ENCODE results near the gene WDR70. TPM values are rescaled to one million over a fixed set of nuclear protein-coding genes. Genes with fewer than 3 reads are reported as not detected.
"Not testable (repeated sequence)": the region's sequence is repeated elsewhere in the genome, so short reads cannot be mapped to it uniquely, and the experiment has no call there.

The WDR70 gene
- total RNA-seq, 1 experiment from 2014 or later: 40.2 TPM

- POLR2A ChIA-PET: no interaction called here
- Histone ChIP-seq H3K4me3 (ENCODE audit: low read depth, low read length) (no peak overlapping the region), H3K4me1 (no peaks in the 10 kb centered on the region), H3K9me3 (peaks cover 14% of the 10 kb centered on the region), H3K27me3 (replicated peaks; ENCODE audit: control insufficient read depth, insufficient read depth, low read length) (no peaks in the 10 kb centered on the region), H3K36me3 (ENCODE audit: control insufficient read depth, insufficient read depth, low read length) (no peaks in the 10 kb centered on the region)
- Mint-ChIP-seq H3K36me3 (ENCODE audit: insufficient read depth, unreplicated experiment) (no peaks in the 10 kb centered on the region), H3K27me3 (ENCODE audit: insufficient read depth, unreplicated experiment) (no peaks in the 10 kb centered on the region), H3K27ac (ENCODE audit: unreplicated experiment) (no peak overlapping the region), H3K4me1 (ENCODE audit: low read depth, unreplicated experiment) (no peaks in the 10 kb centered on the region), H3K9me3 (ENCODE audit: unreplicated experiment) (peaks cover 44% of the 10 kb centered on the region), H3K4me3 (ENCODE audit: unreplicated experiment) (no peak overlapping the region)
- CTCF ChIA-PET: no interaction called here
- intact Hi-C loops (cut with micrococcal nuclease; ENCODE audit: unreplicated experiment): no loop called here
- BruUV-seq (replicated peaks): no TSS peak
- TF ChIP-seq, protein P1, sequence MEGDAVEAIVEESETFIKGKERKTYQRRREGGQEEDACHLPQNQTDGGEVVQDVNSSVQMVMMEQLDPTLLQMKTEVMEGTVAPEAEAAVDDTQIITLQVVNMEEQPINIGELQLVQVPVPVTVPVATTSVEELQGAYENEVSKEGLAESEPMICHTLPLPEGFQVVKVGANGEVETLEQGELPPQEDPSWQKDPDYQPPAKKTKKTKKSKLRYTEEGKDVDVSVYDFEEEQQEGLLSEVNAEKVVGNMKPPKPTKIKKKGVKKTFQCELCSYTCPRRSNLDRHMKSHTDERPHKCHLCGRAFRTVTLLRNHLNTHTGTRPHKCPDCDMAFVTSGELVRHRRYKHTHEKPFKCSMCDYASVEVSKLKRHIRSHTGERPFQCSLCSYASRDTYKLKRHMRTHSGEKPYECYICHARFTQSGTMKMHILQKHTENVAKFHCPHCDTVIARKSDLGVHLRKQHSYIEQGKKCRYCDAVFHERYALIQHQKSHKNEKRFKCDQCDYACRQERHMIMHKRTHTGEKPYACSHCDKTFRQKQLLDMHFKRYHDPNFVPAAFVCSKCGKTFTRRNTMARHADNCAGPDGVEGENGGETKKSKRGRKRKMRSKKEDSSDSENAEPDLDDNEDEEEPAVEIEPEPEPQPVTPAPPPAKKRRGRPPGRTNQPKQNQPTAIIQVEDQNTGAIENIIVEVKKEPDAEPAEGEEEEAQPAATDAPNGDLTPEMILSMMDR (IDR thresholded peaks at IDR 0.05; ENCODE audit: insufficient read depth in 1 of 2, low read depth in 1 of 2, low read length in 1 of 2, severe bottlenecking in 1 of 2, unreplicated experiment in 1 of 2): no peak
- DNase-seq: no peak
These were observed 410.9 kb downstream of the WDR70 start for GRCh38 chr5:37789991-37790390.

GRCh38 chr5:37791321-37791720 lies 412.2 kb downstream of the WDR70 start:
- Histone ChIP-seq H3K9me3 (peaks cover 8% of the 10 kb centered on the region; the same call in 1 of the 2 replicates), H3K4me3 (ENCODE audit: low read depth, low read length) (no peak overlapping the region), H3K36me3 (ENCODE audit: control insufficient read depth, insufficient read depth, low read length) (no peaks in the 10 kb centered on the region), H3K4me1 (no peaks in the 10 kb centered on the region), H3K27me3 (replicated peaks; ENCODE audit: control insufficient read depth, insufficient read depth, low read length) (no peaks in the 10 kb centered on the region)
- Mint-ChIP-seq H3K27ac (ENCODE audit: unreplicated experiment) (no peak overlapping the region), H3K36me3 (ENCODE audit: insufficient read depth, unreplicated experiment) (no peaks in the 10 kb centered on the region), H3K27me3 (ENCODE audit: insufficient read depth, unreplicated experiment) (no peaks in the 10 kb centered on the region), H3K4me1 (ENCODE audit: low read depth, unreplicated experiment) (no peaks in the 10 kb centered on the region), H3K4me3 (ENCODE audit: unreplicated experiment) (no peak overlapping the region), H3K9me3 (ENCODE audit: unreplicated experiment) (peaks cover 39% of the 10 kb centered on the region)
- BruUV-seq (replicated peaks): no TSS peak
- POLR2A ChIA-PET: no interaction called here
- no peak for DNase-seq
- intact Hi-C loops (cut with micrococcal nuclease; ENCODE audit: unreplicated experiment): no loop called here
- CTCF ChIA-PET: no interaction called here
- TF ChIP-seq, protein P1 (IDR thresholded peaks at IDR 0.05; ENCODE audit: insufficient read depth in 1 of 2, low read depth in 1 of 2, low read length in 1 of 2, severe bottlenecking in 1 of 2, unreplicated experiment in 1 of 2): no peak

- Mint-ChIP-seq H3K27ac (ENCODE audit: unreplicated experiment) (no peak overlapping the region), H3K27me3 (ENCODE audit: insufficient read depth, unreplicated experiment) (no peaks in the 10 kb centered on the region), H3K36me3 (ENCODE audit: insufficient read depth, unreplicated experiment) (no peaks in the 10 kb centered on the region), H3K4me1 (ENCODE audit: low read depth, unreplicated experiment) (no peaks in the 10 kb centered on the region), H3K4me3 (ENCODE audit: unreplicated experiment) (no peak overlapping the region), H3K9me3 (ENCODE audit: unreplicated experiment) (peaks cover 32% of the 10 kb centered on the region)
- H3K27me3 ChIP-seq (replicated peaks; ENCODE audit: control insufficient read depth, insufficient read depth, low read length): no peaks in the 10 kb centered on the region
- no TSS peak for BruUV-seq (replicated peaks)
- H3K4me3 ChIP-seq (ENCODE audit: low read depth, low read length): no peak overlapping the region
- POLR2A ChIA-PET: no interaction called here
- CTCF ChIA-PET: no interaction called here
- H3K36me3 ChIP-seq (ENCODE audit: control insufficient read depth, insufficient read depth, low read length): no peaks in the 10 kb centered on the region
- intact Hi-C loops (cut with micrococcal nuclease; ENCODE audit: unreplicated experiment): no loop called here
- peaks cover 8% of the 10 kb centered on the region; the same call in 1 of the 2 replicates for H3K9me3 ChIP-seq
- H3K4me1 ChIP-seq: no peaks in the 10 kb centered on the region
- TF ChIP-seq, protein P1 (IDR thresholded peaks at IDR 0.05; ENCODE audit: insufficient read depth in 1 of 2, low read depth in 1 of 2, low read length in 1 of 2, severe bottlenecking in 1 of 2, unreplicated experiment in 1 of 2): no peak
- no peak for DNase-seq
These were observed 414.0 kb downstream of the WDR70 start for GRCh38 chr5:37792975-37793631.

DNA sequence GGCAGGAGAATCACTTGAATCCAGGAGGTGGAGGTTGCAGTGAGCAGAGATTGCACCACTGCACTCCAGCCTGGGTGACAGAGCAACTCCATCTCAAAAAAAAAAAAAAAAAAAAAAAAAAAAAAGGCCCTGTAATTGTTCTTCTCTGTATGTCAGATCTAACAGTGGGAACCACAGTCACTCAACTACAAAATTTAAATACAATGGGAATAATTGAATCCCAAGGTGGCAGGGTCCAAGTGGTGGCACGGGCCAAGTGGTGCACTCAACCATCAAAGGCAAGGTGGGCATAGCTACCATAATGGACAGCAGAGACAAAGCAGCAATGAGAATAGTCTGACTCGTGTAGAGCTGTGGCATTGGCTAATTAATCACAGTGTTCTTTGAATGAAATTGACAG lies 416.2 kb downstream of the WDR70 start:
- H3K9me3 ChIP-seq; CTCF ChIA-PET; H3K4me1 ChIP-seq; H3K36me3 ChIP-seq (ENCODE audit: control insufficient read depth, insufficient read depth, low read length); H3K27me3 Mint-ChIP-seq (ENCODE audit: insufficient read depth, unreplicated experiment); H3K4me3 Mint-ChIP-seq (ENCODE audit: unreplicated experiment); H3K27ac Mint-ChIP-seq (ENCODE audit: unreplicated experiment); H3K27me3 ChIP-seq (replicated peaks; ENCODE audit: control insufficient read depth, insufficient read depth, low read length); intact Hi-C loops (cut with micrococcal nuclease; ENCODE audit: unreplicated experiment); H3K4me1 Mint-ChIP-seq (ENCODE audit: low read depth, unreplicated experiment); H3K36me3 Mint-ChIP-seq (ENCODE audit: insufficient read depth, unreplicated experiment); DNase-seq; BruUV-seq (replicated peaks); POLR2A ChIA-PET; H3K4me3 ChIP-seq (ENCODE audit: low read depth, low read length): not testable (repeated sequence)
- H3K9me3 Mint-ChIP-seq (ENCODE audit: unreplicated experiment): peaks cover 47% of the 10 kb centered on the region

GRCh38 chr5:37796435-37796834 lies 417.3 kb downstream of the WDR70 start:
- H3K36me3 Mint-ChIP-seq (ENCODE audit: insufficient read depth, unreplicated experiment); BruUV-seq (replicated peaks); intact Hi-C loops (cut with micrococcal nuclease; ENCODE audit: unreplicated experiment); CTCF ChIA-PET; H3K36me3 ChIP-seq (ENCODE audit: control insufficient read depth, insufficient read depth, low read length); H3K4me1 ChIP-seq; H3K27me3 Mint-ChIP-seq (ENCODE audit: insufficient read depth, unreplicated experiment); DNase-seq; H3K4me3 ChIP-seq (ENCODE audit: low read depth, low read length); H3K27me3 ChIP-seq (replicated peaks; ENCODE audit: control insufficient read depth, insufficient read depth, low read length); H3K27ac Mint-ChIP-seq (ENCODE audit: unreplicated experiment); H3K9me3 ChIP-seq; H3K4me3 Mint-ChIP-seq (ENCODE audit: unreplicated experiment); POLR2A ChIA-PET; H3K4me1 Mint-ChIP-seq (ENCODE audit: low read depth, unreplicated experiment): not testable (repeated sequence)
- peaks cover 51% of the 10 kb centered on the region for H3K9me3 Mint-ChIP-seq (ENCODE audit: unreplicated experiment)
